G401 (cell line): ENCODE data around the gene USE1. TPM values are rescaled to one million over a fixed set of nuclear protein-coding genes. Genes with fewer than 3 reads are reported as not detected.

ENCODE experiments used
- total RNA-seq: library from RNA; depleted of rRNA; stranded (reverse); fragments of >200 nt; shearing (Covaris generic); gene quantifications from 2 replicates; pipeline ENCODE4 v1.2.3, GENCODE V29; 2014; rRNA removed

Gene USE1
- total RNA-seq, 1 experiment from 2014 or later, result 22.0 TPM

Other genes starting within 250 kb of the USE1 start
- 7.8 and 19.8 TPM in 2 replicates for gene CPAMD8, start 188.5 kb upstream of the USE1 start, total RNA-seq
- gene HAUS8, start 139.9 kb upstream of the USE1 start, total RNA-seq, result 8.9 and 16.1 TPM in 2 replicates
- gene MYO9B, start 139.6 kb upstream of the USE1 start, total RNA-seq, result 22.0 and 24.4 TPM in 2 replicates
- gene OCEL1, start 10.9 kb downstream of the USE1 start, total RNA-seq, result 14.8 and 21.7 TPM in 2 replicates
- gene NR2F6, start 30.6 kb downstream of the USE1 start, total RNA-seq, result 232 and 271 TPM in 2 replicates
- 0.41 and 4.9 TPM in 2 replicates for gene USHBP1, start 49.4 kb downstream of the USE1 start, total RNA-seq
- gene BABAM1, start 52.1 kb downstream of the USE1 start, total RNA-seq, result 166 and 237 TPM in 2 replicates
- 0.06 and 1.3 TPM in 2 replicates for gene ANKLE1, start 66.5 kb downstream of the USE1 start, total RNA-seq
- 57.6 and 60.6 TPM in 2 replicates for gene ABHD8, start 88.1 kb downstream of the USE1 start, total RNA-seq
- 19.0 and 25.4 TPM in 2 replicates for gene MRPL34, start 90.5 kb downstream of the USE1 start, total RNA-seq
- 15.0 and 28.2 TPM in 2 replicates for gene DDA1, start 94.2 kb downstream of the USE1 start, total RNA-seq
- gene ANO8, start 119.5 kb downstream of the USE1 start, total RNA-seq, result 3.1 and 4.3 TPM in 2 replicates
- 35.0 and 41.1 TPM in 2 replicates for gene GTPBP3, start 122.2 kb downstream of the USE1 start, total RNA-seq
- not detected in 2 replicates for gene PLVAP, start 162.0 kb downstream of the USE1 start, total RNA-seq
- gene CCDC194, start 178.8 kb downstream of the USE1 start, total RNA-seq, result 0.71 and 1.8 TPM in 2 replicates
- gene BST2, start 190.3 kb downstream of the USE1 start, total RNA-seq, result 174 and 187 TPM in 2 replicates
- gene MVB12A, start 204.7 kb downstream of the USE1 start, total RNA-seq, result 76.7 and 112 TPM in 2 replicates
- 0.49 and 1.6 TPM in 2 replicates for gene TMEM221, start 233.3 kb downstream of the USE1 start, total RNA-seq
- gene NXNL1, start 245.6 kb downstream of the USE1 start, total RNA-seq, result not detected in 2 replicates